ENCODE measurements around the gene AKR1A1.
"Not testable (repeated sequence)": the region's sequence is repeated elsewhere in the genome, so short reads cannot be mapped to it uniquely, and the experiment has no call there.

AKR1A1 gene

GRCh38 chr1:45569962-45570581, 19.4 kb downstream of the AKR1A1 start:
- DNase-seq (ENCODE audit: low spot score) = peak; percentile 59

- no peak for DNase-seq (ENCODE audit: low spot score)
These were observed 20.0 kb downstream of the AKR1A1 start for GRCh38 chr1:45570631-45571030.

- no peak for DNase-seq (ENCODE audit: low spot score)
These were observed 22.7 kb downstream of the AKR1A1 start for GRCh38 chr1:45573231-45573804.

DNA sequence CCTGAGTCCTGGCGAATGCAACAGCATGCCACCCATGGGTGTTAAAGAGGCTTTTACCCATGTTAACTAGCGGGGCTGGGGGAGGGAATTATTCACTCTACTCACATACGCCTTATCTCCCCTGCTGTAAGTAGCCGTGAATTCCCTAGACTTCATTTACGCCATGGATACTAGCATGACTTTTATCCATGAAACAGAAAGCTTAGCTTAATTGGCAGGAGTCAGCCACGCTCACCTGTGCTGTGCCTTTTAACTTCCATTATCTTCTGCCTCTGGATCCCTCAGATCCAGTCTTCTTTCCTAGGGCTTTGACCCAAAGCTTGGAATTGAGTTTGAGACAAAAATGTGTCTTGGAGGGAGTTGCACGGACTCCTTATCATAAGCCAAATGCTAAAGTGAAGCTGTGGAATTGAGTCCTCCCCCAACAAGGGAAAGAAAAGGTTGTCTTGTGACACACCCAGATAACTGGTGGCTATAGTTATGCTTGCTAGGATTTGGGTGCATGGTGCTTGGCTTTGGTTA, 23.5 kb downstream of the AKR1A1 start:
- no peak for DNase-seq (ENCODE audit: low spot score)

DNA sequence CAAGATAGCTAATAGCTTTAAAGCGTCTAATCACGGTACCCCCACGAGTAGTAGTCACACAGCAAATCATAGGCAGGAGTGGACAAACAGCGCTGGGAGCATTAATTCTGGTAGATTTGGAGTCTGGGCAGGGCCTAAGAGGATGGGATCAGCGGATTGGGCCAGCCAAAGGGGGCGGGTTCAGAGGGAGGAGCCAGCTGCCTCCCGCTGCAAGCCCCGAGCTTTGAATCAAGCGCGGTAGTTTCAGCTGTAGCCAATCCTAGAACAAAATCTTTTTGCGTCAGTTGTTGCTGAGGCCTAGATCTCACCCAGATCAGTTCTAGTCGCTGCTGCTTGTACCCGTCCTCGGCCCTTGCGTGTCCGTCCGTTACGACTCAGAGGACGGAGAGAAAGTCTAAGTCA, 32.6 kb downstream of the AKR1A1 start:
- peak; percentile 98 for DNase-seq (ENCODE audit: low spot score)

DNA sequence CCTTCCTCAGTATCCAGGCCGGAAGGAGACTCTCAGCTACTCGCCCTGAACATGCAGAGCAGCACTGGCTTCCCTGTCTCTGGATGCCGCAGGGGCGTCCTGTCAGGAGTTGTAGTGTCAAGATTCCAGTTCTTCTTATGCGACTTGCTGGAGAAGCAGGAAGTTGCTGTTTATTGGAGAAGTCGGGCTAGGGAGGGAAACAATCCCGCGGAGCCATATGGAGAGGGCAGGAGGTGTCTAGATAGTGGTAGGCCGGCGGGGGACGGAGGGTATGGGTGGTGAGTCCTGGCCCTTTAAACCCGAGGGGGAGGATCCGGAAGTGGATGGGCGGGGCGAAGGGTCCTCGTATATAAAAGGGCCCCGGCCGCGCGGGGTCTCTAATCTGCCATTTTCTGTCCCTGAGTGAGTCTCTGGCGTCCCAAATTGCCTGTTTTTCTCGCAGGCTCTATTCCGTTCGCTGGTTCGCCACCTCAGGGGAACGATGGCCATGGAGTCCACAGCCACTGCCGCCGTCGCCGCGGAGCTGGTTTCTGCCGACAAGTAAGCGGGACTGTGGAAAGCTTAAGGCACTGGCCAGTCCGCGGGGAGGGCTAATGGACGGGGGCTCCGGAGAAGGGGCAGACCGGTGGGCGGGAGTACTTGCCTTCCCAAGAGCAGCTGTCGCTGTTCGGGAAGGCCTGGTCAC, 33.2 kb downstream of the AKR1A1 start, which contains the start of gene NASP:
Gene NASP, plus strand, starts transcription at position 376 of the 685 bp plus-strand sequence. Its CDS starts 106 bp downstream, at position 482.
- DNase-seq (ENCODE audit: low spot score) = peak; percentile 83

DNA sequence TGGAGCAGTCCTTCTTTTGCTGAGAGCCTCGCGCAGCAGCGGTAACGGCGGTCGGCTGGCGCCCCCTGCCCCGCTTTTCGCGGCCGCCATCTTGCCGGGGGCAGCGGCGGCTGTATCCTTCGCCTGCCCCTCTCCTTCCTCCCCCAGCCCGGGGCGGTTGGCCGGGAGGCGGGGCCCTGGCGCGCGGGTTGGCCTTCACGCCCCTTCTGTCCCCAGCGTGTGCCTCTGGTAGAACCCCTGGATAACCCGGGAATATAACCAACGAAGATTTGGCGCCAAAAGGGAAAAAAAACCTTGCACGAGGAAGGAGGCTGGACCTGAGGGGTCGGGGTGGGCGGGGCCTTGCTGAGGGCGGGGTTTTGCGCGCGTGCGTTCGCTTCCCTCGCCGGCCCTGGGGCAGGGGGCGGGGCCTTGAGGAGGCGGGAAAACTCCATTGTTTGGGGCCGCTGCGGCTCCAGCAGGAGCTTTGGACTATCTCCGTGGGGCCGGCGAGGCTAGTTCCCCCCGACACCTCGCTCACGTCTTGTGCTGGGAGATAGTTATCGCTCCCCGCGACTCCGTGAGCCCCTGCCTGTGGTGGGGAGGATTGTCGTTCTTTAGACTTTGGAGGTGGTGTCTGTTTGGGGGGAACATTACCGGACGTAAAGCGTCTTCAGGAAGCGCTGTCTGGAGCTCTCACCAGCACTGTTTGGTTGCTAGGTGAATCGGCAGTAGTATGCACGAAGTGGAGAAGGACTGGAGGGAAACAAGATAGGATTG, 33.9 kb downstream of the AKR1A1 start:
- peak; percentile 87 for DNase-seq (ENCODE audit: low spot score)

DNA sequence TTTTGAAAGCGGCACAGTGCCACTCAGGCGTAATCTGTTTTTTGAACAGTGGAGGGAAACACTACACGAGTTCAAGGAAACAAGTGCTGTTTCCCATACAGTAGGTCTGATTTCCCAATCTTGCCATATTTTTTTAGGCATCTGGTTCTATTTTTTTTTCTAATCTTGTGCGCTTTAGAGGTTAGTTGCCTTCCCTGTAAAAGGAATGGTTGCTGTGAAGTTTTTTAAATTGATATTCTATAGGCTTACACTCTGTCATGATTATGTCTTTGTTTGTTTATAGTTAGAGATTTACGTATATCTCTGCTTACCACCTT, 34.4 kb downstream of the AKR1A1 start:
- DNase-seq (ENCODE audit: low spot score) = no peak

GRCh38 chr1:45585496-45586075, 35.0 kb downstream of the AKR1A1 start:
- no peak for DNase-seq (ENCODE audit: low spot score)

GRCh38 chr1:45586769-45587168, 36.1 kb downstream of the AKR1A1 start:
- DNase-seq (ENCODE audit: low spot score) = no peak

DNA sequence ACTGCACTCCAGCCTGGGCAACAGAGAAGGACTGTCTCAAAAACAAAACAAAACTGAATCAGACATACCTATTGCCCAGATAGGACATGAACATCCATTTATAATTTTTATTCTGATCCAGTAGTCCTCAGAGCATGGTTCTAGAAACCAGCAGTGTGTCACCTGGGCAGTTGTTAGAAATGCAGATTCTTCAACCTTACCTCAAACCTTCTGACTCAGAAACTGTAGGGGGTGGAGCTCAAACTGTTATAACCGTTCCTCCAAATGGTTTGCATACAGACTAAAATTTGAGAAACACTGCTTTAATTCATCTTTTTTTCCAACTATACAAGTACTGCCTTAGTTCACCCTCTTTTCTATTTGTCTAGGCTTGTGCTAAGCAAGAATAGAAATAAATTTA, 39.2 kb downstream of the AKR1A1 start:
- DNase-seq (ENCODE audit: low spot score) = no peak

- no peak for DNase-seq (ENCODE audit: low spot score)
These were observed 43.8 kb downstream of the AKR1A1 start for GRCh38 chr1:45594412-45594811.

- not testable (repeated sequence) for DNase-seq (ENCODE audit: low spot score)
These were observed 46.1 kb downstream of the AKR1A1 start for GRCh38 chr1:45596765-45597164.

- DNase-seq (ENCODE audit: low spot score) = no peak
These were observed 53.6 kb downstream of the AKR1A1 start for GRCh38 chr1:45604239-45604638.

DNA sequence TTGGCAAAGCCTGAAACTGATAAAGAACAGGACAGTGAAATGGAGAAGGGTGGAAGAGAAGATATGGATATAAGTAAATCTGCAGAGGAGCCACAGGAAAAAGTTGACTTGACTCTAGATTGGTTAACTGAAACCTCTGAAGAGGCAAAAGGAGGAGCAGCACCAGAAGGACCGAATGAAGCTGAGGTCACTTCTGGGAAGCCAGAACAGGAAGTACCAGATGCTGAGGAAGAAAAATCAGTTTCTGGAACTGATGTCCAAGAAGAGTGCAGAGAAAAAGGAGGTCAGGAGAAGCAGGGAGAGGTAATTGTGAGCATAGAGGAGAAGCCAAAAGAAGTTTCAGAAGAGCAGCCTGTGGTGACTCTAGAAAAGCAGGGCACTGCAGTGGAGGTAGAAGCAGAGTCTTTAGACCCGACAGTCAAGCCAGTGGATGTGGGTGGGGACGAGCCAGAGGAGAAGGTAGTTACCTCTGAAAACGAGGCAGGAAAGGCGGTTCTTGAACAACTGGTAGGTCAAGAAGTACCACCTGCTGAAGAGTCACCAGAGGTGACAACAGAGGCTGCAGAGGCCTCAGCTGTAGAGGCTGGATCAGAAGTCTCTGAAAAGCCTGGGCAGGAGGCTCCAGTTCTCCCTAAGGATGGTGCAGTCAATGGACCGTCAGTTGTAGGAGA, 56.9 kb downstream of the AKR1A1 start:
- no peak for DNase-seq (ENCODE audit: low spot score)

DNA sequence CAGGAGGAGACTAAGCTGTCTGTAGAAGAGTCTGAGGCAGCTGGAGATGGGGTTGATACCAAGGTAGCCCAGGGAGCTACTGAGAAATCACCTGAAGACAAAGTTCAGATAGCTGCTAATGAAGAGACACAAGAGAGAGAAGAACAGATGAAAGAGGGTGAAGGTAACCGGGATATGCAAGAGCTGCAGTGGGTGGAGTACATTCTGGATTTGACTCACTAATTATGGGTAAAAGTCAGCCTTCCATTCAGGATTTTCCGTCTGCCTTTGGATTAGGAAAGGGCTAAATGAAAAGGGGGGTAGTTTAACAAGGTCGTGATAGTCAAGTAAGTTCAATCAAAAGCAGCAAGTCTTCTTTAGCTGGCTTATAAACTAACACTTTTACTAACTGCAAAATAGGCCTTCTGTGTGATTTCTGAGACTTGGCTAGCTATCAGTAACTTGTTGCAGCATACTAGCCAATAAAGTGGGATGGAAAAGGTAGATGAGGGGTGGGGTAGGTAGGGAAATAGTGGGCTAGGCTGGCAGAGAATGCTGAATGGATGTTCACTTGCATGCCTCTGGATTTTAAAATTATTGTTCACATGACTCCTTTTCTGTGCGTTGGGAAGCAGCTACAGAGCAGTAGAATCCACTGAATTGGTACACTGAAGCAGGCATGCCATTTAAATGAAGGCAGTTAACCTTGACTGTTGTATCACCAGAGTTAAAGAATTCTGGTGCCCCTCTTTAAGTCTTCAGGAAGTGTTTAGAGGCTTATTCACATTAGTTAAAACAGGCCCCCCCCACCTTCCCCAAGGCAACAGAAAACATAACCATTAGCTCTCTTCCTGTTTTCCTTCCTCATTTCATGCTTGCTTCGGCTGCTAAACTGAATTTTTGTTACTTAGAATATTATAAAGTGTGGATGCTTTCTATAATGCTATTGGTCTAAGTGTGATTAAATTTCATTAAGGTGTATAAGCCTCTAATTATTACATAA, 57.8 kb downstream of the AKR1A1 start:
- DNase-seq (ENCODE audit: low spot score) = no peak

GRCh38 chr1:45610589-45611226, 60.1 kb downstream of the AKR1A1 start:
- DNase-seq (ENCODE audit: low spot score) = no peak

GRCh38 chr1:45612941-45613579, 62.4 kb downstream of the AKR1A1 start:
- no peak for DNase-seq (ENCODE audit: low spot score)

DNA sequence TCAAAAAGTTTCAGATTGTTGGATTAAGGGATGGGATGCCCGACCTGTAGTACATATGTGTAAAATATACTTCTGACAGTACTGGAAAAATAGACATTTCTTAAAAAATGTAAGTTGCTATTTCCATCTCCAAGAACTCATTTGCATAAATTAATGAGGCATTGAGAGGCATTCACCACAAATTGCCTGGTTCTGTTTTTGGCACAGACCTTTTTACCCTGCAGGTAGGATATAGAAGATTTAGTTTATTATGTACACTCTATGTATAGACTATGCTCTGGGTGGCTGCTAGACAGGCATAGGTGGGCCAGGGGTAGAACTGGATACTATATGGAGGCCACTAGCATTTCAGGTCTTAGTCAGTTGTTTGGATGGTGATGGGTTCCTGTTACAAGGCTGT, 65.3 kb downstream of the AKR1A1 start:
- DNase-seq (ENCODE audit: low spot score) = no peak
